ENCODE measurements around the gene PBX2.
"Not testable (repeated sequence)": the region's sequence is repeated elsewhere in the genome, so short reads cannot be mapped to it uniquely, and the experiment has no call there.

Gene PBX2

GRCh38 chr6:32186151-32186840, 3.7 kb downstream of the PBX2 start:
- not testable (repeated sequence) for DNase-seq

DNA sequence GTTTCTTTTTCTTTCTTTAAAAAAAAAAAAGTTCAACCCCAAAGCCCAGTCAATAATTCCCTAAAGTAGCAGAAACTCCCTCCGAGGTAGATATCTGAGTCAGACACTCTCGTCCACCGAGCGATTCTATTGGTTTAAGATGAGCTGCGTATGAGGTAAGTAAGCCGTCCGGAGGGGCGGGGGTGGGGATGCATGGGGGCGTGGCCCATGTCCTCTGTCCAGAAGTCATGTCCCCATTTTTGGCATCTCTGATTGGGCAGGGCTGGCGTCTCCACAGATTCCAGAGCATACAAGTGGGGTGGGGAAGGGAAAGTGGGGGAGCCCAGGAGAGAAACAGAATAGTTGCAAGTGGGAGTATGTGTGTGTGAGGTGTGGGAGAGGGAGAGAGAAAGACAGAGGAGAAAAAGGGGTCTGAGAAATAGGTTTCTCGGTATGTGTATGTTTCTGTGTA, 4.3 kb downstream of the PBX2 start:
- peak; percentile 88 for DNase-seq

DNA sequence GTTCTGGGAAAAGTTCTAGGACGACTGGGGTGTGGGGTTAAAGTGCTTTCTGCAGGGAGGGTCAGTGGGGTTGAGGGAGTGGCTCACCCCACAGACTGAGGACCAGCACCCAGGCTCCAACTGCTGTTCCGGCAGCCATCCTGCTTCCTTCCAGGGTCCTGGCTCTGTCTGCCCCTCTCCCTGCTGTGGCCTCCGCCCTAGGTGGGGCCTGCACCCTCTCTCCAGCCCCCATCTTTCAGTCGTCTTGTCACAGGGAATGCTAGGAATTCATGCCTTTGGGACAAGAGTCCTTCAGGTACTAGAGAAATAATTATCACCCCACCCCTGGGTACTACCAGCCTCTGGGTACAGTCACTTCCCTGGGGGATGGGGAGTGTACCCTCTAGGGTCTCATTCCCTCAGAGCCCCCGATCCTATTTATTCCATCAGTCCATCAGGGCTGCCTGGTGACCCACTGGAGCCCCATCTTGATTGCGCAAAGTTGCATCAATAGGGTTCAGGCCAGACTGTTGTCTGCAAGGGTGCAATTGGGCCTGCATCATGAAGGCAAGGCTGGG, 5.8 kb downstream of the PBX2 start, which contains the start of gene AGER:
Gene AGER (minus strand): TSS at position 170 of the 557 bp plus-strand sequence. CDS start 31 bp downstream, at position 139.
- DNase-seq: no peak

DNA sequence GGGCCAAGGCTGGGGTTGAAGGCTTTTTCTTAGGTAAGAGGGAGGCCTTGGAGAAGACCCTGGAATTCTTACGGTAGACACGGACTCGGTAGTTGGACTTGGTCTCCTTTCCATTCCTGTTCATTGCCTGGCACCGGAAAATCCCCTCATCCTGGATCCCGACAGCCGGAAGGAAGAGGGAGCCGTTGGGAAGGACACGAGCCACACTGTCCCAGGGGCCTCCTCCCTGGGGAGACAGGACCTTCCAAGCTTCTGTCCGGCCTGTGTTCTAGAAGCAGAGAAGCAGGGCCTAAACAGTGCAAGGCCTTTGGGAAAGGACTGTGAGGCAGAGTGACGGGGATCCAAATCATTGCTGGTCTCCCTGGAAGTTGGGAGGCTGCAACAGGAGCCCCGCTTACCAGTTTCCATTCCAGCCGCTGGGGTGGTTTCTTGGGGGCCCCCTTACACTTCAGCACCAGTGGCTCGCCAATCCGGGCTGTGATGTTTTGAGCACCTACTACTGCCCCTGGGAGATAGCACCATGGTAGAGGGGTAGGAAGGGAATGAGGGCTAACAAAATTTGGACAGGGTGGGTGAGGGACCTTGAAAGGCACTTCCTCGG, 6.4 kb downstream of the PBX2 start:
- no peak for DNase-seq

DNA sequence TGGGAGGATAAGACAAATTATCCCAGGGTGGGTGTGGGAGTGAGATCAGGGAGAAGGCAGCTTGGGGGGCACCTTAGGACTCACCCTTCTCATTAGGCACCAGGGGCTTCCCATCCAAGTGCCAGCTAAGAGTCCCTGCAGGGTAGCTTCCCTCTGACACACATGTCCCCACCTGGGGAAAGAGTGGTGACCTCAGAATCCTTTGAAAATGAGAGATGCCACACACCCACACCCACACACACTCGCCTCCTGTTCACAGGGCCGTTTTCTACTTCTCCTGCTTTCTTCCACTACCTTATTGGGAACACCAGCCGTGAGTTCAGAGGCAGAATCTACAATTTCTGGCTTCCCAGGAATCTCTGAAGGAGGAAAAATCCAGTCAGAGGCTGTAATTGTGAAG, 7.0 kb downstream of the PBX2 start:
- no peak for DNase-seq

DNA sequence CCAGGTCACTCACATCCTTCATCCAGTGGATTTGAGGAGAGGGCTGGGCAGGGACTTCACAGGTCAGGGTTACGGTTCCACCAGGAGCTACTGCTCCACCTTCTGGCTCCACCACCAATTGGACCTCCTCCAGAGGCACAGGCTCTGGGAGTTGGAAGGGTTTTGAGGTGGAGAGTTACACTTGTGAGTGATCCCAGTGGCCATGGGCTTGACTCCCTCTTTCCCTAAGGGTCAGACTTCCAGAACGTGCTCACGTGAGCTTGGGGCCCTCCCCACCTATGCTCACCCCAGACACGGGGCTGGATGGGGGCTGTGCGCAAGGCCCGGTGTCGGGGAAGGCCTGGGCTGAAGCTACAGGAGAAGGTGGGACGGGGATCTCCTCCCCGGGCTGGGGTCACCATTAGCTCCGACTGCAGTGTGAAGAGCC, 7.4 kb downstream of the PBX2 start:
- DNase-seq: peak; percentile 40

- peak; percentile 81 for DNase-seq
These were observed 8.0 kb downstream of the PBX2 start for GRCh38 chr6:32181915-32182529.

GRCh38 chr6:32181148-32181702, 8.8 kb downstream of the PBX2 start:
- DNase-seq: no peak

DNA sequence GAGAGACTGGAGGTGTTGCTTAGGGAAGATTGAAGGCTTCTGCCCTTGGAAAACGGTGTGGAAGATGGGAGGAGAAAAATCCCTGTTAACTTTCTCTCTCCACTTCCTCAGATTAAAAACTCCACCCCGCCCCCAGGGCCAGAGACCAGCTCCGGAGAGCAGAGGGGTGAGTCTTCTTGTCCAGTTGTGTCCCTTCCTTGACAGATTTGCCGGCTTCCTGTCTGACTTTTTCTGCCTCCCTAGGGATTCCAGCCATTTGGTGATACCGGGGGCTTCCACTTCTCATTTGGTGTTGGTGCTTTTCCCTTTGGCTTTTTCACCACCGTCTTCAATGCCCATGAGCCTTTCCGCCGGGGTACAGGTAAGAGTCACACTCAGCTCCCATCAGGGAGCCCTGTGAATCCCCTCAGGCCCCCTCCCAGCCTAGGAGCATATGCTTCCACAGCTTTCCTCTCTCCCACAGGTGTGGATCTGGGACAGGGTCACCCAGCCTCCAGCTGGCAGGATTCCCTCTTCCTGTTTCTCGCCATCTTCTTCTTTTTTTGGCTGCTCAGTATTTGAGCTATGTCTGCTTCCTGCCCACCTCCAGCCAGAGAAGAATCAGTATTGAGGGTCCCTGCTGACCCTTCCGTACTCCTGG, 10.1 kb downstream of the PBX2 start:
- no peak for DNase-seq

DNA sequence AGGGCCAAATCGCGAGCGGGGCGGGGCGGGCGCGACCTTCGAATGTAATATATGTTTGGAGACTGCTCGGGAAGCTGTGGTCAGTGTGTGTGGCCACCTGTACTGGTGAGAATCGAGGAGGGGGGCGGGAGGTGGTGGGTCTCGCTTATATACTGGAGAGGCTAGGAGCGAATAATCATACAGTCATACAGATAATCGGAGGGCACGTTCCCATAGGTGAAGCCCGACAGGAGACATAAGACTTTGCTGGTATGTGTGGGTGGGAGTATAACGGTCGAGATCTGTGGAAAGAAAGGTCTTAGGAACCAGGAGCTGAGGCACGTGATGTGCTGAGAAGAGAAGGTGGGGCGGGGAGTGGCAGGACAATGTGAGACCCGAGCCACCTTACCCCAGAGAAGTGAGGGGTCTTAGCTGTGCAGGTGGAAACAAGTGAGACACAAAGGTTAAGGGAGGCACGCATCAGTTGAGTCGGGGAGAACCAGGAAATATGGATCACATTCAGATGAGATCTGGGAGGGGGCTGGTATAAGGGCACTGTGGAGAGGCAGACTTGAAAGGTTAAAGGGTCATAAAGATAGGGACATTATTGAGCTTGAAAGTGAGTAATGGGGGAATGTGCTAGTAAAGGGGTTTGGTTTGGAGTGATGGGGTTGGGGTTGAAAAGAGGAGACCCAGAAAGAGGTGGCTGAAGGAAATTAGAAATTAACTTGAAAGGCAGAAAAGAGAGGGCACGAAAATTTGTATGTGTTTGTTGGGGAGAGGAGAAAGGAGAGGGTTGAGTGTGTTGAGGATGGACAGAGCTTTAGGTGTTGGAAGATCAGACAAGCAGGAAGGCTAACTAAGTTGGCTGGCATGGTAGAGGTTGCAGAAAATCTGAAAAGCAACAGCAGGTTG, 11.2 kb downstream of the PBX2 start:
- peak; percentile 43 for DNase-seq

DNA sequence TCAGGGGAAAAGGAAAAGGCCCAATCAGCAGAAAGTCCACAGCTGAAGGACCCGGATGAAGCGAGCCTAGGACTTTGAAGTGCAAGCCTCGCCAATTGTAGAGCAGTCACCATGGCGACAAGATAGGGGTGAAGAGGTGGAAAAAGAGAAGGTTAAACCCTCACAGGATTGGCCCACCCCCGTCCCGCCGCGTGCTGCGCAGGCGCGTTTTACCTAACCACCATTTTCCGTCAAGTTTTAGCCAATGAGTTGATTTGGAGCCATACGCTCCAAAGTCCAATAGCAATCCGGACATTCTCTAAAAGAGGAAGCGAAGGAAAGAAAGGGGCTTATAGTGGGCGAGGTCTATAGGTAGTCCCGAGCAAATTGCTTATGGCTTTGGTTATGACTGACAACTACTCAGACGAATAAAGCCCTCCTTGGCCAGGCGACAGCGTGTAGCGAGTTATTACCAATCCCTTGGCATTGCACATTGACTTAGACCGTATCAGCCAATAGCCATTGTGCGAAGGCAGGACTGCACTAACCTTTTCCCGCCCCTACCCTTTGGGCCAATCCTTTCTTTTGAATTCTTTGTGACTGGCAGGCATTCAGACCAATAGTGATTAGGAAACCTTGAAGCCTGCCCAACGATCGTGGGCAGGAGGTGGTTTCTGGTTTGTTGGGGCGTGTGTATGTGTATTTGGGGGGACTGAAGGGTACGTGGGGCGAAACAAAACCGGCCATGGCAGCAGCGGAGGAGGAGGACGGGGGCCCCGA, 12.0 kb downstream of the PBX2 start, which contains the start of gene RNF5:
Gene RNF5 (plus strand): TSS at position 618 of the 759 bp plus-strand sequence. CDS start 107 bp downstream, at position 725.
- peak; percentile 100 for DNase-seq

DNA sequence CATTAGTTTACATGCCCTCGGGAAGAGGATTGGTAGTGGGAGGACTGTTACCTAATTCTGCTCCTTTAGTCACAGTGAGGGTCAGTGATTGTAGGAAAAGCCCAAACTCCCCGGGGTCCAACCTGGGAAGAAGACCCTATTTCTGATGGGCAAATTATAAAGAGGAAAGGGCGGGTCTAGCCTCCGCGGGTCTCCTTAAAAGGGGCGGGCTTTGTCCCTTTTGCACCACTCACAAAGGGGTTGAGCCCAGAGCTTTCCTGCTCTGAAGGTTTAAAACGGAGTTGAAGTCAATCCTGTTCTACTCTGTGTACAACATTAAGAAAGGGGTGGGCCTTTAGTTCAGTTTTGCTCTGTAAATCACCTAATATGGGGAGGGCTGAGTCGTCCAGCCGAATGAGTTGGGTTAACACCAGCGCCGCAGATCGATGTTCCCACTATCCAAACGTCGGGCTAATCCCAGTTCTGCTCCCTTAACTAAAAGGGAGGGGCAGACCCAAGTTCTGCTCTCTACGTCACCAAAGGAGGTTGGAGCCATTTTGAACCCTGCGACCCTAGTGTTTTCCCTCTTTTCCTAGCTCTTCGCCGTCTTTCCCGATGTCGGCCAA, 12.7 kb downstream of the PBX2 start:
- peak; percentile 76 for DNase-seq

- DNase-seq: no peak
These were observed 13.4 kb downstream of the PBX2 start for GRCh38 chr6:32176476-32177182.

DNA sequence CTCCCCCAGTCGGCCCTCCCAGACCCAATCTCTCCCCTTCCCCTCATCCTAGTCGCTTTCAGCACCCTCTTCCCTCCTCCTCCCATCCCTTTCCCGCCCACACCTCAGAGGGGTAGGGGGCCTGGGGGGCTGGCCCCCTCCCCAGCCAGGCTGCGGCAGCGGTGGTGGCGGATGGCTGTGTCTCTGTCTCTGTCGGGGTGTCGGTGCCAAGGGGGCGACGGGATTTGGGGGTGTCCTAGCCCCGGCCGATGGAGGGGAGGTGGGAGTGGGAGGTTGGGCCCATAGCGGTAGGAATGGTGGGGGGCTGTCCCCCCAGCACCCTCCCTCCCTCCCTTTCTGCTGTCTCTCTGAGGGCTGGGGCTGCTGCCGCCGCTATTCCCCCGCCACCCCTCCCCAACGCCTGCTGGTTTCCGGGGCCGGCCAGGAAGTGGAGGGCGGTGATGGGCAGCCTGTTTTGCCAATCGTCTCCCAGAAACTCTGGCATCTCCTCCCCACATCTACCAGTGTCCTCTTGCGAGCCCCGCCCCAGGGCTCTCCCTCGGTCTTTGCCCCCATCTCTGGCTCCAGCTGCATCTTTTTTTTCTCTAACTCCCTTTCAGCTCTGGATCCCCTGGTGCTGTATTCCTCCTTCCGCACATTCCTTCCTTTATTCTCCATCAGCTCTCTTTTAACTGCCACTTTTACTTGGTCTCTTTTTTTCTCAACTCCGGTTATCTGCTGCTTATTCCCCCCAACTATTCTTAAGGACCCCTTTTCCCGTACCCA, 14.1 kb downstream of the PBX2 start, which contains the start of gene AGPAT1:
Gene AGPAT1 (minus strand): TSS at position 374 of the 765 bp plus-strand sequence. CDS start 4,588 bp downstream, outside the sequence.
- peak; percentile 97 for DNase-seq

- peak; percentile 33 for DNase-seq
These were observed 14.7 kb downstream of the PBX2 start for GRCh38 chr6:32175322-32175710.

DNA sequence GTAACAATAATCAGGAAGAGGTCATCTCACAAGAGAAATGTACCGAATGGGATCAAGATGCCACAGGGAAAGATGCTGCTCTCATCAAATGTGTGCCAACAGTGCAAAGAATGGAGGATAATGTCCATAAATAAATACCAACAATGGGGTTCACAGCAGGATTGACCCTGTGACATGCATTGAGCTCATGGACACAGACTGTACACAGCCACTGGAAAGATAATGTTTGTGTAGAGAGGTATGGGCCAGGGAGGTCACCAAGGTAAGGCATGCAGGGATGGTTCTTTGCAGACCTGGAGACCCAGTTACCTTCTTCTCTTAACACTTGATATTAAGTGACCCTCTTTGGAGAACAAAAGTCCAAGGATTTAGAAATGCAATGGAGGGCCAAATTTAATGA, 15.6 kb downstream of the PBX2 start:
- DNase-seq: no peak

DNA sequence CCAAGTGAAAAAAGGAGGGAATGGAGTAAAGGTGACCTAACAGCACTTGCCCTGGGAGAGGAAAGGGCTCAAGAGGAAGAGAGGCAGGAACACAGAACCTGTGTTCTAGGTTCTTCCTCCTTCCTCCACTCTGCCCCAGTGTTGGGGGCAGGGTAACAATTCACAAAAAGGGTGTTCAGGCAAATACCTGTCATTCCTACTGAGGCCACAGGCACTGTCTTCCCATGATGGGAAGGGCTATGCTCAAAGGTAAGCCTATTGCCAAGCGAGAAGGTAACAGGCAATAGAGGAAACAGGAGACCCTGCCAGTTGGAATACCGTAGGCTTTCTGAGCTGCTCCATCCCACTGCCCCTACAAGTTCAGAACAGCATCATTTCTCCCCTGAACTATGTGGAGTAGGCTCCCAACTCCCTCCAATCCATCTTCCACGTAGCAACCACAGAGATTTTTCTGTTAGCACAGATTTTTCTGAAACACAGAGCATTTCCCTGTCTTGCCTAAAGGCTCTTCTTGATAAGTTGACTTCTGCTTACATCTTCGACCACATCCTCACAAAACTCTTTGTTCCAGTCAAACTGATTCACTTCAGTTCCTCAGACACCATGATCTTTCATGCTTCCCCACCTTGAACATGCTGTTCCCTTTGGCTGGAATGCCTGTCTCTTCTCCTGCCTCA, 16.8 kb downstream of the PBX2 start:
- no peak for DNase-seq

DNA sequence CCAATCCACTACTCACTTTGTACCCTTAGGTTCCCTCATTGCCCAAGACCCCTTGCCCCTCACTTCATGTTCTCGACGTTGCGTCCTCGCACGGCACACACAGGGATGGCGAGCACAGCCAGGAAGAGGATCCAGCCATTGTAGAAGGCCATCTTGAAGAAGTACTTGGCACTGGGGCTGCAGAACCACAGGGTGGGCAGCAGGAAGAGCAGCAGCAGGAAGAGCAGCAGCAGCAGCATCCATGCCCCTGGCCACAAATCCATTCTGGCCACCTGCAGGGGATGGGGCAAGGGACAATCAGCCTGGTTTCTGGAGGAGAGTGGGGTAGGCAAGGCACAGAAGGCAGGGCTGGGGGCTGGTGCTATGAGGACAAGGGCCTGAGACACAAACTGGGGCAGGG, 18.8 kb downstream of the PBX2 start:
- no peak for DNase-seq
